HPDE6-E6E7 (cell line): ENCODE measurements around the gene SH3GL3.

ENCODE experiments used
- DNase-seq: peaks from one replicate; pipeline ENCODE4 v3.0.0; 2011; ENCODE audit warnings: missing footprints; ENCODE audit errors: extremely low spot score

SH3GL3 gene

DNA sequence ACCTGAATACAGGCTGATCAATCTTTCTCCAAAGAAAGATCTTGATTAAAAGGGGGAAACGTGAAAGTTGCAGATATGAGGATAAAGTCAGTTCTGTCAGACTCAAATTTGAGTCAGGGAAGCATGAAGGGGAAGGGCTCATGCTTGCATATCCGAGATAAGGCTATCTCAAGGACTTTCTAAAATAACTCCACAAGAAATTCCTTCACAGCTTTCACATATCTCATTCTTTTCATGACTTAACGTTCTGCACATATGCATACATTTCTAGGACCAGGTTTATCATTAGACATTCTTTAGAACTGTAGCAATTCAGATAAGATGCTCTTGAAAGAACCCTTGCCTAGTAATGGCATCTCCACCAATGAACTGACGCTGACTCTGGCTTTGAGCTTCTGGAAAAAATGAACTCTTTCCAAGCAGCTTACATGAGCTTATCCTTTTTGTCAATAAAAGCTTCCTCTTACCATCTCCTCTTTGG is 15.9 kb downstream of the SH3GL3 start:
- DNase-seq, result no peak

- DNase-seq, result no peak
These were observed 23.7 kb downstream of the SH3GL3 start for GRCh38 chr15:83470887-83471286.

DNA sequence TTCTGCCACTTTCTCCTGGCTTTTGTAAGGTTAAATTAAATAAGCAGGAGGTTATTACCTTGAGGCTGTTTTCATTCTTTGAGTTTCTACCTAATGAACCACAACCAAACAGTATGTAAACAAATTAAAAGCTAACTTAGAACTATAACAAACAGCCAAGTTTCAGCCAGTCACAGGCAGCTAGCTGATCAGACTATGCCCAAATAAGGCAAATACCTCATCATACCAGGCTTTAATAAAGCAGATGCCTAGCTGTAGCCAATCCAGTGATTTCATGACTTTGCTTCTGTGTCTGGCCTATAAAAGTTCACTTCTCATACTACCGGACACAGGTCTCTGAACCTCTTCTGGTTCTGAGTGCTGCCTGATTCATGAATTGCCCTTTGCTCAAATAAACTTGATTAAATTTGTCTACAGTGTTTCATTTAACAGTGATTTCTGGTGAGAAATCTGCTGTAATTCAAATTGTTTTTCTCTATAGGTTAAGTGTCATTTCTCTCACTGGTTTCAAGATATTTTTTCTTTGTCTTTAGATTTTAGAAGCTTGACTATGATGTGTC is 24.2 kb downstream of the SH3GL3 start:
- no peak for DNase-seq

- no peak for DNase-seq
These were observed 25.0 kb downstream of the SH3GL3 start for GRCh38 chr15:83472151-83472550.

GRCh38 chr15:83472797-83473196 is 25.7 kb downstream of the SH3GL3 start:
- no peak for DNase-seq

GRCh38 chr15:83474578-83474977 is 27.4 kb downstream of the SH3GL3 start:
- DNase-seq, result no peak

GRCh38 chr15:83475551-83475950 is 28.4 kb downstream of the SH3GL3 start:
- DNase-seq, result peak; percentile 22

- no peak for DNase-seq
These were observed 28.9 kb downstream of the SH3GL3 start for GRCh38 chr15:83476066-83476465.

- no peak for DNase-seq
These were observed 29.6 kb downstream of the SH3GL3 start for GRCh38 chr15:83476708-83477107.

- DNase-seq, result no peak
These were observed 30.1 kb downstream of the SH3GL3 start for GRCh38 chr15:83477172-83477807.

GRCh38 chr15:83477808-83478537 is 30.8 kb downstream of the SH3GL3 start:
- DNase-seq, result no peak

GRCh38 chr15:83483612-83484011 is 36.5 kb downstream of the SH3GL3 start:
- DNase-seq, result no peak

DNA sequence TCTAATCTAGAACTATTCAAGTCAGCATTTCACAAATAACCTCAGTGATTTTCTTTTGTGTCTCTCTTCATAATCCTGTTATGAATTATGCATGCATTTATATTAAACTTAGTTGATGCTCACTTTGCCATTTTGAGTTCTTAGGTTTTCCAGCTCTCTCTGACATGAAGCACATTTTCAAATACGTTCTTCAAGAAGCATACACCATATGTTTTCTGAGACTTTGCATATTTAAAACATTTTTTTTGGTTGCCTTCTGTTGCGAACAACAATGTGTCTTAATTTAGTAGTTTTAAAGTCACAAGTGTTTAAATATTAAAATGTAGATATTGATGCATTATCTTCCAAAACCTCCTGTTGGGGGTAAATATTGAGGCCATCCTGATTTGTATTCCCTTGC is 37.5 kb downstream of the SH3GL3 start:
- no peak for DNase-seq

DNA sequence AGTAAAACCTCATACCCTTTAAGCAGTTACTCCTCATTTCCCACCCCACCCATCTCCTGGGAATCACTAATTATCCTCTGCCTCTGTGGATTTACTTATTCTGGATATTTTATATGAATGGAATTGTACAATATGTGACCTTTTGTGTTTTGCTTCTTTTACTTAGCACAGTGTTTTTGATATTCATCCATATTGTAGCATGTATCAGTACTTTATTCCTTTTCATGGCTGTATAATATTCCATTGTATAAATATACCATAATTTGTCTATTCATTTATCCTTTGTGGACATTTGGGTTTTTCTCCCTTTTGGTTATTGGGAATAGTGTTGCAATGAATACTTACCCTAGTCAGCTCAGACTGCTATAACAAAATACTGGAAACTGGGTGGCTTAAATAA is 39.2 kb downstream of the SH3GL3 start:
- no peak for DNase-seq

DNA sequence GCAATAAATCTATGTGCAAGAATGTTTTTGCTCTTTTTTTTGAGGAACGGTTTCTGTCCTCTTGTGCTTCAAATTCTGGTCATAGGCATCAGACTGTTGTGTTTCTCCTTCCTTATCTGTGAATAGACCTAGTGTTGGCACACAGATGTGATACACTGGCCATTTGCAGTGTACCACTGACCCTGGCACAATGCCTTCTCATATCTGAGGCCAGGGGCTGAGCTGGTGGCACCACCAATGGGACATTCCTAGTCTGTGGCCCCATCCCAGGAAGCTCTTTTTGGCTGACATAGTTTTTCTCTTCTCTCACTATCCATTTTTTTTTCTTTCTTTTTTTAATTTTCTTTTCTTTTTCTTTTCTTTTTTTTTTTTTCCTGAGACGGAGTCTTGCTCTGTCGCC is 40.4 kb downstream of the SH3GL3 start:
- DNase-seq, result no peak

DNA sequence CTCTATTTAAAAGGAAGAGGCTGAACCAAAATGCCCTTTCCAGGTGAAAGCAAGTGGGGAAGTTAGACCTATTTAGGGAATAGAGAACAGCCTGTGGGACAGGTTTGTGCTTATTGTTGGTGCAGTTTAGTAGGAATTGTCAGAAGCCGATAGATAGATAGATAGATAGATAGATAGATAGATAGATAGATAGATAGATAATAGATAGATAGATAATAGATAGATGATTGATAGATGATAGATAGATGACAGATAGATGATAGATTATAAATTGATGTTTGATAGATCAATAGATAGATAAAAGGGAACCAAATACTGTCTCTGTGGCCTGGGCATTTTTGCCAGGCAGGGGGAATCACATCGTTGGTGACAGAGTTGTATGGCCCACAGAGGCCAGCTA is 42.5 kb downstream of the SH3GL3 start:
- DNase-seq, result no peak

DNA sequence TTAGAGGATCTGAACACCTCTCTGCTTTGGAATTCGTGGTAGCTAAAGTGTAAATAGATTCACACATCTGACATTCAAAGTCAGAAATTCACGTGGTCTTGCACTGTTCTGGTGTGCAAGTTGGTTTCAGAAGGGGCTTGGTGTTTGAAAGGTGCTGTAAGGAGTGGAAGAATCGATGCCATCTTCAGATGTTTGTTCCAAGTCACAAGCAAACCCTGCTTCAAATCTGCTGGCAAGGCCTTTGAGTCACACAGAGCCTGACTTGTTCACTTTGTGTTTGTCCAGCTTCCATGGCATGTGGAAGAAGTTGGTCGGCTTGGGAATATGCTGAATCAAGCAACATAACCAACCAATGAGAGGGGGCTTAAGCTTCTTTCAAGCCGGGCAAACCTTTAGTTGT is 44.3 kb downstream of the SH3GL3 start:
- DNase-seq, result no peak

- no peak for DNase-seq
These were observed 49.6 kb downstream of the SH3GL3 start for GRCh38 chr15:83496766-83497165.

GRCh38 chr15:83498374-83498773 is 51.2 kb downstream of the SH3GL3 start:
- DNase-seq, result no peak

DNA sequence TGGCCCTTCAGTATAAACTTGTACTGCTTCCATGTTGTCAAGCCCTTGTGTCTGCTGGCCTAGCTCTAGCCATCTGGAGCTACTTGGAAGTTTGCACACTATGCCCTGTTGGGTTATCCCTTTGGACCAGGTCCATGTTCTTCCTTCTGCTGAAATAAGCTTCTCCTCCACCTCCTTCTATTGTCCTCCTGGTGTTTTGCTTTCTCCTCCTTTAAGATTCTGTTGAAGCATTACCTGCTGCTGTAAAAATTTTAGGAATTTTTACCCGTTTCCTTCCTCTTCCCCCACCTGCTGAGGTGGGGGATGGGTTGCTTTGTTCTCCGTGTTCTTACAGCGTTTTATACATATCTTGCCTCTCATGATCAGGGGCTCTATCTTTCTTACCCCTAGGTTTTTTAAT is 51.7 kb downstream of the SH3GL3 start:
- no peak for DNase-seq

- no peak for DNase-seq
These were observed 52.3 kb downstream of the SH3GL3 start for GRCh38 chr15:83499476-83499875.

GRCh38 chr15:83503595-83504364 is 56.6 kb downstream of the SH3GL3 start:
- DNase-seq, result no peak
